Measurements from ENCODE around the gene SHCBP1. TPM values are rescaled to one million over a fixed set of nuclear protein-coding genes. Genes with fewer than 3 reads are reported as not detected.
A peak's percentile ranks its signal among the peaks of the same experiment; 100 is the strongest.

Gene SHCBP1, protein sequence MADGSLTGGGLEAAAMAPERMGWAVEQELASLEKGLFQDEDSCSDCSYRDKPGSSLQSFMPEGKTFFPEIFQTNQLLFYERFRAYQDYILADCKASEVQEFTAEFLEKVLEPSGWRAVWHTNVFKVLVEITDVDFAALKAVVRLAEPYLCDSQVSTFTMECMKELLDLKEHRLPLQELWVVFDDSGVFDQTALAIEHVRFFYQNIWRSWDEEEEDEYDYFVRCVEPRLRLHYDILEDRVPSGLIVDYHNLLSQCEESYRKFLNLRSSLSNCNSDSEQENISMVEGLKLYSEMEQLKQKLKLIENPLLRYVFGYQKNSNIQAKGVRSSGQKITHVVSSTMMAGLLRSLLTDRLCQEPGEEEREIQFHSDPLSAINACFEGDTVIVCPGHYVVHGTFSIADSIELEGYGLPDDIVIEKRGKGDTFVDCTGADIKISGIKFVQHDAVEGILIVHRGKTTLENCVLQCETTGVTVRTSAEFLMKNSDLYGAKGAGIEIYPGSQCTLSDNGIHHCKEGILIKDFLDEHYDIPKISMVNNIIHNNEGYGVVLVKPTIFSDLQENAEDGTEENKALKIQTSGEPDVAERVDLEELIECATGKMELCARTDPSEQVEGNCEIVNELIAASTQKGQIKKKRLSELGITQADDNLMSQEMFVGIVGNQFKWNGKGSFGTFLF
- total RNA-seq: 1 to 10 TPM in 1 of 4 donors, under 1 TPM in 2, not detected in 1; 0.27 to 6.8 (median 0.79) TPM

DNA sequence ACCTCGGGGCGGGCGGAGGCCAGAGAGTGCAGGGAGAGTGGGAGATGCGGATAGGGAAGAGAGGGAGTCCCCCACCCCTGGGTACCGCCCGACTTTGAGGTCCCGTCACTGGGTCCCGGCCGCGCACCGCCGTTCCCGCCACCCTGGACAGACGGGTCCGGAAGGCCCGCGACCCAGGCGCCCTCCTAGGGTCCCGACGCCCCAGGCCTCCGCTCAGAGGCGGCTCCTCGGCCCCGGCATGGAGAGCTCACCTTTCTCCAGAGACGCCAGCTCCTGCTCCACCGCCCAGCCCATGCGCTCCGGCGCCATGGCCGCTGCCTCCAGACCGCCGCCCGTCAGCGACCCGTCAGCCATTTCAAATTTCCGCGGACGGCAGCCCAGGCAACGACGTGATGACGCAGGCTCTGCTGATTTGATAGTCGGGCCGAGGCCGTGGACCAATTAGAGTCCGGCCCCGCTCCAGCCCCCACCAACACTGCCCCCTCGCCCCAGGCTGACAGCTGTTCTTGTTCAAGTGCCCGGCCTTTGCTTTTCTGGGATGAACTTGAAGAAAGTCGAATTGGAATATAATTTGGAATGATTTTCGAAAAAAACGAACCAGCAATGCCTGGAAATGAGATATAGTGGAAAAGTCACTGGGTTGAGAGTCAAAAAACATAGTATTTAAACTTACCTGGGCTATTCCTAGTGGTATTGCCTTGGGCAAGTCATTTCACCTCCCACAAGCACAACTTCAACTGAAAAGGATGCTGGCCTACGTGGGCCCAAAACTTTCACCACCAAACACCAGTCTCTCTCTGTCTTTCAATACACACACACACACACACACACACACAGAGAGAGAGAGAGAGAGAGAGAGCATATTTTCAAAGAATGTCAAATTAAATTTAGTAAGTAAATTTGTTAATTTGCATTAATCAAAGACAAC, at the start of gene SHCBP1:
SHCBP1 (minus strand) TSS at position 374 of the 928 bp plus-strand sequence; CDS start at position 354, 20 bp downstream.
- H3K27me3 ChIP-seq: no peaks in the 10 kb centered on the region
- peak; percentile 82 for DNase-seq

DNA sequence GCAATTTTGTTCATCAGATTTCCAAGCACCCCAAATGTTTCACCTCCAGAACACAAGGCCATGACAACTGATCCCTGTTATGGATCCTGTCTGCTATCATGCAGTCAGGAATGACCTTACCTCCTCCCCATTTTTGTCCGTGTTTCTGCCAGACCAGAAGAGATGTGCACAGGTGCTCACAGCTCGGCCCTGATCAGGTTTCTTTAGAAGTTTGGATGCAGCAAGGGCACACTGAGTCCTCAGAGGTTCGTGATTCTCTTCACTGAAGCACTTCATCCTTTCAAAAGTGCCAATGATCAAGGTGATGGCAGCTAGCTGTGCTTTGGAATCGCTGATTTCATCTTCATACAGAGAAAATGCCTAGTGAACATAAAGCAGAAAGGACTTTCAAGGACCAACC, 40.9 kb upstream of the SHCBP1 start:
- in situ Hi-C loops (cut with MboI; ENCODE audit: low pct_ligation_motif_present in 1 of 4, low pct_unique_long_range_greater_than_20kb in 1 of 4, low sequenced_read_pairs in 3 of 4): loop anchor here in 2 of 4 donors (25.0 kb wide), 1 partner anchor 275 kb away; no protein-coding TSS in a partner anchor
- Histone ChIP-seq H3K4me1 (no peaks in the 10 kb centered on the region), H3K9me3 (no peaks in the 10 kb centered on the region), H3K27ac (no peak overlapping the region), H3K36me3 (peaks cover 0 to 44% (median 19%) of the 10 kb centered on the region in 4 donors), H3K27me3 (no peaks in the 10 kb centered on the region), H3K4me3 (no peak overlapping the region)
- intact Hi-C loops (cut with DNase I; ENCODE audit: low total_unique reads): no loop called here
- TF ChIP-seq EP300 (IDR thresholded peaks at IDR 0.05; ENCODE audit: low read depth) (no peak), POLR2A (IDR thresholded peaks at IDR 0.05) (no peak), POLR2AphosphoS5 (IDR thresholded peaks at IDR 0.05) (no peak)
- TF ChIP-seq, protein P1, sequence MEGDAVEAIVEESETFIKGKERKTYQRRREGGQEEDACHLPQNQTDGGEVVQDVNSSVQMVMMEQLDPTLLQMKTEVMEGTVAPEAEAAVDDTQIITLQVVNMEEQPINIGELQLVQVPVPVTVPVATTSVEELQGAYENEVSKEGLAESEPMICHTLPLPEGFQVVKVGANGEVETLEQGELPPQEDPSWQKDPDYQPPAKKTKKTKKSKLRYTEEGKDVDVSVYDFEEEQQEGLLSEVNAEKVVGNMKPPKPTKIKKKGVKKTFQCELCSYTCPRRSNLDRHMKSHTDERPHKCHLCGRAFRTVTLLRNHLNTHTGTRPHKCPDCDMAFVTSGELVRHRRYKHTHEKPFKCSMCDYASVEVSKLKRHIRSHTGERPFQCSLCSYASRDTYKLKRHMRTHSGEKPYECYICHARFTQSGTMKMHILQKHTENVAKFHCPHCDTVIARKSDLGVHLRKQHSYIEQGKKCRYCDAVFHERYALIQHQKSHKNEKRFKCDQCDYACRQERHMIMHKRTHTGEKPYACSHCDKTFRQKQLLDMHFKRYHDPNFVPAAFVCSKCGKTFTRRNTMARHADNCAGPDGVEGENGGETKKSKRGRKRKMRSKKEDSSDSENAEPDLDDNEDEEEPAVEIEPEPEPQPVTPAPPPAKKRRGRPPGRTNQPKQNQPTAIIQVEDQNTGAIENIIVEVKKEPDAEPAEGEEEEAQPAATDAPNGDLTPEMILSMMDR (IDR thresholded peaks at IDR 0.05): no peak
- no peak for DNase-seq
- 0 to 66% methylated on average over 1 to 4 of the region's 4 CpGs for WGBS, 2 donors (ENCODE audit: low coverage in 1 of 2)

More for the DNA sequence above, at the start of gene SHCBP1:
- H3K9me3 ChIP-seq: no peaks in the 10 kb centered on the region
- H3K4me1 ChIP-seq: peaks cover 0 to 12% (median 6%) of the 10 kb centered on the region in 4 donors
- H3K36me3 ChIP-seq: no peaks in the 10 kb centered on the region
- H3K4me3 ChIP-seq: peak within 1 kb of the TSS; percentile 49 to 77 (median 61)
- intact Hi-C loops (cut with DNase I; ENCODE audit: low total_unique reads) (no loop called here), in situ Hi-C loops (cut with MboI; ENCODE audit: low pct_ligation_motif_present in 1 of 4, low pct_unique_long_range_greater_than_20kb in 1 of 4, low sequenced_read_pairs in 3 of 4) (no loop called here)
- H3K27ac ChIP-seq: peak within 1 kb of the TSS in 2 of 4 donors; percentile 6 to 26
- TF ChIP-seq POLR2AphosphoS5 (IDR thresholded peaks at IDR 0.05): peak in 1 of 3 donors; percentile 10
- TF ChIP-seq POLR2A (IDR thresholded peaks at IDR 0.05): no peak
- 1 to 7% methylated on average over 7 to 51 of the region's 52 CpGs for WGBS, 2 donors (ENCODE audit: low coverage in 1 of 2)

DNA sequence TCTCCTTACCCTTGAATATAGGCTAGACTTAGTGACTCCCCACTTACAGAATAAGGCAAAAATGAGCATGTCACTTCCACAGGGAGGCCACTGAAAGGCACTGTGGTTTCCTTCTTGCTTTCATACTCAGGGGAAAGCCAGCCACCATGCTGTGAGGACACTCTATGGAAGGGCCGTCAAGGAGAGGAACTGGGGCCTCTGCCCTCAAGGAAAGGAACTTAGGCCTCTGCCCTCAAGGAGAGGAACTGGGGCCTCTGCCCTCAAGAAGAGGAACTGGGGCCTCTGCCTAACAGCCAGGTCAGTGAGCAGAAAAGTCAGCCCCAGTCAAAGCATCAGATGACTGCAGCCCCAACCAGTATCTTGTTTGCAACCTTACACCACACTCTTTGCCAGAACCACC, 37.7 kb upstream of the SHCBP1 start:
- peak; percentile 12 for DNase-seq
- Histone ChIP-seq H3K4me3 (no peak overlapping the region), H3K27ac (no peak overlapping the region), H3K4me1 (no peaks in the 10 kb centered on the region), H3K36me3 (peaks cover 0 to 27% (median 12%) of the 10 kb centered on the region in 4 donors), H3K27me3 (no peaks in the 10 kb centered on the region), H3K9me3 (no peaks in the 10 kb centered on the region)
- TF ChIP-seq EP300 (IDR thresholded peaks at IDR 0.05; ENCODE audit: low read depth) (no peak), POLR2AphosphoS5 (IDR thresholded peaks at IDR 0.05) (no peak), POLR2A (IDR thresholded peaks at IDR 0.05) (no peak)
- TF ChIP-seq, protein P1 (IDR thresholded peaks at IDR 0.05): no peak
- intact Hi-C loops (cut with DNase I; ENCODE audit: low total_unique reads): no loop called here
- in situ Hi-C loops (cut with MboI; ENCODE audit: low pct_ligation_motif_present in 1 of 4, low pct_unique_long_range_greater_than_20kb in 1 of 4, low sequenced_read_pairs in 3 of 4): loop anchor here in 2 of 4 donors (25.0 kb wide), 1 partner anchor 278 kb away; no protein-coding TSS in a partner anchor
- WGBS, 2 donors (ENCODE audit: low coverage in 1 of 2): 40 to 54% methylated on average over 1 of the region's 1 CpG

DNA sequence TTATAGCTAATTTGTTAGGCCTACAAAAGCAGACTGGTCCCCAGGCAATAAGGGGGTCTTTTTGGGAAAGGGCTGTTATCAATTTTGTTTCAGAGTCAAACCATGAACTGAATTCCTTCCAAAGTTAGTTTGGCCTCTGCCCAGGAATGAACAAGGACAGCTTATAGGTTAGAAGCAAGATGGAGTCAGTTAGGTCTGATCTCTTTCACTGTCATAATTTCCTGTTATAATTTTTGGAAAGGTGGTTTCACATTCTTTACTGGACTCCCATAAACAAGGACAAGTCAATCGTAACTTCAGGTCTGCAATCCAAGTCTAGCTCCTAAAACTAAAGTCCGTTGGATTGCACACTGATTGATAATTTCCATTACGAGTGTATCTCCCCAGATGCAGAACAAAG, 30.1 kb upstream of the SHCBP1 start:
- Histone ChIP-seq H3K9me3 (no peaks in the 10 kb centered on the region), H3K27ac (no peak overlapping the region), H3K27me3 (no peaks in the 10 kb centered on the region), H3K4me1 (no peaks in the 10 kb centered on the region), H3K36me3 (no peaks in the 10 kb centered on the region), H3K4me3 (no peak overlapping the region)
- TF ChIP-seq EP300 (IDR thresholded peaks at IDR 0.05; ENCODE audit: low read depth) (no peak), POLR2AphosphoS5 (IDR thresholded peaks at IDR 0.05) (no peak), POLR2A (IDR thresholded peaks at IDR 0.05) (no peak)
- in situ Hi-C loops (cut with MboI; ENCODE audit: low pct_ligation_motif_present in 1 of 4, low pct_unique_long_range_greater_than_20kb in 1 of 4, low sequenced_read_pairs in 3 of 4) (loop anchor here in 2 of 4 donors (25.0 kb wide), 1 partner anchor 286 kb away; no protein-coding TSS in a partner anchor), intact Hi-C loops (cut with DNase I; ENCODE audit: low total_unique reads) (no loop called here)
- no peak for DNase-seq
- WGBS, 2 donors (ENCODE audit: low coverage in 1 of 2): 77 to 90% methylated on average over 3 of the region's 3 CpGs
